ENCODE measurements around the gene POLA1.

POLA1 gene

GRCh38 chrX:25043192-25043591, 349.5 kb downstream of the POLA1 start:
- no peak for DNase-seq
